GM18520 (cell line): Measurements from ENCODE around the gene ARID4B.
"Not testable (repeated sequence)": the region's sequence is repeated elsewhere in the genome, so short reads cannot be mapped to it uniquely, and the experiment has no call there.

Experiments
- ATAC-seq: cut with Tn5 transposase; IDR thresholded peaks from one replicate; pipeline ENCODE4 v1.9.1; 2021; ENCODE audit not compliant: unreplicated experiment

Gene ARID4B

DNA sequence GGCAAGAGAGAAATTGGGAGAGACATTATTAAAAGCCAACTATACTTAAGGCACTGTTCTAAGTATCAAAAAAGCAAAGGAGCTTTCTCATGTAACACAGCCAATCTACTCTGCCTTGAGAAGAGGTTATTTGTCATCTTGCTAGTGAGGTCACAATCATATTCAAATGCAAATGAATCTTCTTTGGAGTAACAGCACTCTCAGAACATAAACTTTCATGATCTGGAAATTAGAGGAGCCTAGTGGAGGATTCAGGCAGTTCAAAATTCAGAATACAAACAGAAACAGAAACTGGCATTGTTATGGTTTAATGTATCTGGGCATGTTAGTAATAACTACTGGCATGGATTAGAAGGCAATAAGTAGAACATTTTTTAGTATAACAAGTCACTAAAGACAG is 57.4 kb downstream of the ARID4B start:
- no peak for ATAC-seq

GRCh38 chr1:235269990-235270389 is 58.0 kb downstream of the ARID4B start:
- ATAC-seq = not testable (repeated sequence)

- no peak for ATAC-seq
Observed at GRCh38 chr1:235268379-235269125, 59.4 kb downstream of the ARID4B start.

DNA sequence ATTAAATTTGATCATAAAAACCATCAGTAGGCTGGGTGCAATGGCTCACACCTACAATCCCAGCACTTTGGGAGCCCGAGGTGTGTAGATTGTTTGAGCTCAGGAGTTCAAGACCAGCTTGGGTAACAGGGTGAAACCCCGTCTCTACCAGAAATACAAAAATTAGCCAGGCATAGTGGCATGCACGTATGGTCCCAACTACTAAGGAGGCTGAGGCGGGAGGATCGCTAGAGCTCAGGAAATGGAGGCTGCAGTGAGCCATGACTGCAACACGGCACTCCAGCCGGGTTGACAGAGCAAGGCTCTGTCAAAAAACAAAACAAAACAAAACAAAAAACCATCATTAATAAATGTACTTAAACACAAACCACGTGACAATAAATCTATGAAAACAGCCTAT is 61.0 kb downstream of the ARID4B start:
- no peak for ATAC-seq

DNA sequence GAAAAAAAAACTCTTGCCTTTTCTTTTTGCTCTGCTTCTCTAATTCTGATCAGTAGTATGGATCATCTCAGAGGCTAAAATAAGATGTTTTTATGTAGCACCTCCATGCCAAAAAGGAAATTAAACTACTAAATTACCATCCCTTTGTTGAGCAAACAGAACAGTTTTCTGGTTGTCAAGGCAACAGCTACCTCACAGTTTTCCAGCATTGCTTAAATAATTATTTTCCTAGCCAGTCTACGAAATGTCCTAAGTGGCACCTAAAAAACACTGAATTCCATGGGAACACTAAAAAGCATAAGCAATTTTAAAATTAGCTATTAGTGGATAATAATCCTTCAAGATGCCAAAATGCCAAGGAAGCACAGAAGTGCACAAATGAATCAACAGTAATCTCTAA is 61.7 kb downstream of the ARID4B start:
- no peak for ATAC-seq

GRCh38 chr1:235265900-235266299 is 62.1 kb downstream of the ARID4B start:
- ATAC-seq = no peak

- ATAC-seq = no peak
Observed at GRCh38 chr1:235264327-235264726, 63.7 kb downstream of the ARID4B start.

DNA sequence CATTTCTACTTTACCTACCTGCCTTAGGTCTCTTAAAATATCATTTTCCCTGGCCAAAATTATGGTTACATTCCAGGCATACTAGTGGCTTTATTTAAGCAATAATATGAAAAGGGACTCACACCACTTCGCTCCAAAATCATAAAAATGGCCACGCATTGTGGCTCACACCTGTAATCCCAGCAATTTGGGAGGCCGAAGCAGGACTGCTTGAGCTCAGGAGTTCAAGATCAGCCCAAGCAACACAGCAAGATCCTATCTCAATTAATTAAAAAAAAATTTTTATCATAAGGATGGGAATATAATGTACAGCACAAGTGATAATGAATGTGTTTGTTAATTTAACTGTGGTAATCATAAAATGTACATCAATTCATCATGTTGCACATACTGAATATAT is 65.4 kb downstream of the ARID4B start:
- ATAC-seq = no peak

GRCh38 chr1:235261243-235261642 is 66.7 kb downstream of the ARID4B start:
- no peak for ATAC-seq

DNA sequence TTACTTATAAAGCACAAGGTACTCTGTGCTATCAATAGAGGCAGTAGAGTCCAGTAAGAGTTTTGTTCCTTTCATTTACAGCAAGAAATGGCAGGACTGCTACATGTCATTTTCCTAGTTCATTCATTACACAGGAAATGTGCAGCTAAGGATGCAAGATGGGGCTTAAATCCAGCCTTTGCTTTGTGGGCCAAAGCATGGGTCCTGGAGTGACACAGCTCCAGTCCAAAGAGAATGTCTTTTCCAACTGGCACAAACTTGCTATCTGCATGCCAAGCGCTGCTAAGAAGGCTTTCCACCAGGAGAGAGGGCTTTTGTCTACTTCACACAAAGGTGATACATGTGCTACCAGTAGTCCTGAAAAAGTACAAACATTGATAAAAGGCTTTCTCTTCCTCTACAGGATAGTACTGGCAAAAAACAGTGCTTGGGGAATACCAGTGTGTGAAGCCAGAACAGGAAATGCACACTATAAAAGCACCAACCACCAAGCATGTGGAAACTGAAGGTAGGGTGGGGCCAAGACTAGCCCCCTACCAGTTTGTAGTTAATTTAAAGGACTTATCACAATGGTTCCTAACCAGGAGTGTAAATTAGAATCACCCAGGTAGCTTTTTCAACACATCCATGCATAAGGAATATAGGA is 68.7 kb downstream of the ARID4B start:
- ATAC-seq = peak; percentile 54

- ATAC-seq = not testable (repeated sequence)
Observed at GRCh38 chr1:235258068-235258467, 69.9 kb downstream of the ARID4B start.

DNA sequence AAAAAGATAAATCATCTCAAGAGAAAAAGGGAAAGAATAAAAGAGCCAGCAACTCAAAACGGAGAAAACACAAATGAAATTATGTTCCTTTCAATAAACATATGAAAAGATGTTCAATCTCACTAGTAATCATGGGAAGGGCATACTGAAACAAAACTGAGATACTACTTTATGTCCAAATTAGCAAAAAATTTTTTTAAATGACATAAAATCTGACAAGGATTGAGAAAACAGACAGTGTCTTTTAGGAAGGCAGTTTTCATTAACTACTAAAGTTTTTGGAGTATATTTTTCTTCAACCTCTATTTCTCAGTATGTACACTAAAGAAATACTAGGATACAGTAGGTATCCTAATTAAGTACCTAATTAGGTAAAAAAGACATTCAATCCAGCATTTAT is 73.3 kb downstream of the ARID4B start:
- no peak for ATAC-seq

DNA sequence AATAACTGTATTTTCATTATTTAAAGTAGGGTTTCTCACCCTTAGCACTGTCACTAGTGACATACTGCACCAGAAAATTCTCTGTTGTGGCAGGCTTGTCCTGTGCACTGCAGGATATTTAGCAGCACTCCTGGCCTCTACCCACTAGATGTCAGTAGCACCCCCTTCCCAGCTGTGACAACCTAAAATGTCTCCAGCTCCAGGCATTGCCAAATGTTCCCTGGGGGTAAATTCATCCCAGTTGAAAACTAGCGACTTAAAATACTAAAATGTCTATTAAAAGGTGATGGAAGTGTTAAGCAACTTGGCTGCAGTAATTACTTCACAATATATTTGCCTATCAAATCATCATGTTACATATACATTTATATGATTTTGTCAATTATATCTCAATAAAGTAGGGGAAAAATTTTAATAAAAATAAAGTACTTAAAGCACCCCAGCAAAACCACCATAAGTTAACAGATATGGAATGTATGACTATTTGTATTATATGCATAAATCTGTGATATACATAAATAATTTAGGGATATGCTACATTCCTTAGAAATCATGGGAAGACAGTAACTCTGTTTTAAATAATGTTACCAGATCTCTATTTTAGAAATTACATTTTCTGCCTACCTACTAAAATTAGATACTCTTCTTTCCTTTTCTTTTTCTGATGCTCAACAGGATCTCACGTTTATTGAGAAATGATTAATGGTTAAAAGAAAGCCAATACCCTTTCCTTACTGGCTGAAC is 74.6 kb downstream of the ARID4B start:
- peak; percentile 60 for ATAC-seq

DNA sequence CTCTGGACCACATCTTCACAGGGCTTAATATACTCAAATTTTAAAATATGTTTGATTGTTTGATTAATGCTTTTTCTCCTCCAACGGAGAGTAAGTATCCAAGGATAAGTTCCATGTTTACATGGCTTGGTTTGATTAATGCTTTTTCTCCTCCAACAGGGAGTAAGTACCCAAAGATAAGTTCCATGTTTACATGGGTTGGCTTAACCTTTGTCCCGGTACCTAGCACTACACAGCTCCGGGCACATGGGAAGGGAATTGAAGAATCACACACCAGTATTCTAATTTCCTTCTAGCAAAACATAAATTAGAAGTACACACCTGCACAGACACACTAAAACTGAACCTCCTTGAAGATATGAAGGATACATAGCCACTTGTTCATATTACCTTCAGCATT is 77.5 kb downstream of the ARID4B start:
- ATAC-seq = no peak

DNA sequence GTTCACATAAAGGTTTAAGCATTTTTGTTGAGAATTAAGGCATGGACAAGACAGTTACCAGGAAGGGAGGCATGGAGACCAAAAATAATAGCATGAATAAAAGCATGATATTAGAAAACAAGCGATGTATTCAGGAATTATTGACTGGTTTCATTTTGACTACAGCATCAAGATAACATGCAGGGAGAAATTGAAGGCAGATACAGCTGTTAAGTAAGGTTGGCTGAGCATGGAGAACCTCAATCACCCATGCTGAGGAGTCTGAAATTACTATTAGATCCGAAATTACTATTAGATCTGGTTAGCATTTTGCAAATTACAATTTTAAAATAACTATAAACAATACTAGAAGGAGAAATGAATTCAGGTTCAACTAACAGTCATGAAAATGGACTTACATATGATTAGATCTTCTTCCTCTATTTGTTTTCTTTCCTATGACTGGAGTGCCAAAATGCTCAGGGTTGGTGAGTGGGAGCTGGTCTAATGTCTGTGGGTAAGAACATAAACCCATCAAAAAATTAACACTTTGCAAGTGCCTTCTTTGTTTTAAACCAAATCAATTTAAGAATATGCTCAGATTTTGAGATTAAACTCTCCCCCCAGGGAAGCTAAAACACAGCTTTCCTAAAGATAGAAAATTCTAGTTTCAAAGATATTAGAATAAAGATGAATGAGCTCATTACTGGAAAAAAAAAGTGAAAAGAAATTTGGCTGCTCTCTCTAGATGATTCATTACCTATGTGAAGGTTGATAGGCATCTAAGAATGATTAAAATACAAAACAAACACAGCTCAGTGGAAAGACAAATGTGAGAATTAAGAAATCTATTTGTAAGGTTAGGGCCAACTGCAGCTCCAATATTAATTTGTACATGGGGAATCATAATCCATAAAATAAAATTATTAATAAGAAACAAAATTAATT is 81.7 kb downstream of the ARID4B start:
- no peak for ATAC-seq

DNA sequence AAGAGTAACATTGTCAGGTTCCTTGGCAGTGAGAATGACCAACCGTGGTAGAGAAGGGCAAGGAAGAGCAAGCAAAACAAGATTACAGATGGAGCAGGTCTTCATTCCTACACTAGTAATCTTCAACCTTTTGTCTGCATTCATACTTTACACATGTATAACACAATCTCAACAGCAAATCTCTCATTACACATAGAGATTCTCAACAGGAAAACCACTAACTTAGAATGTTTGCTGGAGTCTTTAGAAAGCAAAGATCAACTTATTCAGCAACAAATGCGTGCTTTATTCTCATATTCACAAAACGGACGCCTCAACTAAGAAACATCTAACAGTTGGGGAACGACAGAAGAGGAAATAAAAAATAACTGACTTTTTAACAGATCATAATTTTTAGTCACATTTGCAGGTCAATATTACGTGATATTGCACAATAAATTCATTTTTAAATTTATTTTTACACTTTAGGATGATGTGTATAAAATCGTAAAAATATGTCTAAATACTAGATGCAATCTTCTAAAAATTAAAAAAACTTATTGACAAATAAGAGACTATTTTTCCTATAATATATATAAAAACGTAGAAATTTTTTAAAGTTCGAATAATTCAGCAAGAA is 82.9 kb downstream of the ARID4B start:
- no peak for ATAC-seq

GRCh38 chr1:235240960-235241359 is 87.0 kb downstream of the ARID4B start:
- no peak for ATAC-seq

DNA sequence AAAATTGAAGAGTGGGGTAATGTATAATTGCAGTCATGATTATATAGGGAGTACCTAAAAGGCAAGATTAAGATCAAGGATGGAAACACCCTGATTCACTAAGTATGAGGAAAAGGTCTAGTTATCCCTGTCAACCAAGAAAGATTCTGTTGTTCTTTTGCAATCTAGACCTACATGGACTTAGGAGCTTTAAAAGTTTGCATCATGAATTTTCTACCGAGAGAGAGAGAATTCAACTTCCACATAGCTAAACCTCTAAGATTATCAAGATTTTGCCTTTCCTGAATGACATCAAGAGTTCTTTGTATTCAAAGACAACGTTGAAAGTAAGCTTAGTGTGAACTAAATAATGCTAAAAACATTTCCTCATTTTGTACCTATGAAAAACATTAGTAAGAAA is 88.1 kb downstream of the ARID4B start:
- ATAC-seq = no peak

DNA sequence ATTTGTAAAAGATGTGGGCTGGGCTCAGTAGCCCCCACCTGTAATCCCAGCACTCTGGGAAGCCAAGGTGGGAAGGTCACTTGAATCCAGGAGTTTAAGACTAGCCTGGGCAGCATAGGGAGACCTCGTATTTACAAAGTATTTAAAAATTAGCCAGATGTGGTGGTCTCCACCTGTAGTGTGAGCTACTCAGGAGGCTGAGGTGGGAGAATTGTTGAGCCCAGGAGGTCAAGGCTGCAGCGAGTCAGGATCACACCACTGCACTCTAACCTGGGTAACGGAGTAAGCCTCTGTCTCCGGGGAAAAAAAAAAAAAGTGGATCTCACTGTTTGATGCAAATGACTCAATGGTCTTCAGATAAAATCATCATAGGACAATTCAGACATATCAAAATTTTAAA is 89.4 kb downstream of the ARID4B start:
- no peak for ATAC-seq

- no peak for ATAC-seq
Observed at GRCh38 chr1:235236128-235236527, 91.9 kb downstream of the ARID4B start.

- ATAC-seq = no peak
Observed at GRCh38 chr1:235229868-235230267, 98.1 kb downstream of the ARID4B start.
